ENCODE data around the gene ATP10A. TPM values are rescaled to one million over a fixed set of nuclear protein-coding genes. Genes with fewer than 3 reads are reported as not detected.
A peak's percentile ranks its signal among the peaks of the same experiment; 100 is the strongest.
"Not testable (repeated sequence)": the region's sequence is repeated elsewhere in the genome, so short reads cannot be mapped to it uniquely, and the experiment has no call there.

ATP10A gene
- total RNA-seq, 1 donor from 2014 or later, result 1.9 TPM

GRCh38 chr15:25883463-25884259, 20.5 kb upstream of the ATP10A start:
- TF ChIP-seq CTCF (conservative IDR thresholded peaks at IDR 0.05), result no peak
- Mint-ChIP-seq H3K27ac (no peak overlapping the region), H3K4me3 (no peak overlapping the region), H3K27me3 (peaks cover 3% of the 10 kb centered on the region), H3K36me3 (no peaks in the 10 kb centered on the region), H3K4me1 (ENCODE audit: unreplicated experiment) (no peaks in the 10 kb centered on the region), H3K9me3 (no peaks in the 10 kb centered on the region)
- DNase-seq (ENCODE audit: extremely low spot score, unreplicated experiment), result peak; percentile 2

GRCh38 chr15:25882466-25882865, 19.3 kb upstream of the ATP10A start:
- Mint-ChIP-seq H3K4me3 (no peak overlapping the region), H3K27me3 (no peaks in the 10 kb centered on the region), H3K27ac (no peak overlapping the region), H3K36me3 (no peaks in the 10 kb centered on the region), H3K4me1 (ENCODE audit: unreplicated experiment) (no peaks in the 10 kb centered on the region), H3K9me3 (peaks cover 4% of the 10 kb centered on the region)
- no peak for TF ChIP-seq CTCF (conservative IDR thresholded peaks at IDR 0.05)
- DNase-seq (ENCODE audit: extremely low spot score, unreplicated experiment), result no peak

- DNase-seq (ENCODE audit: extremely low spot score, unreplicated experiment); H3K27ac Mint-ChIP-seq; H3K9me3 Mint-ChIP-seq; H3K27me3 Mint-ChIP-seq; H3K4me1 Mint-ChIP-seq (ENCODE audit: unreplicated experiment); H3K4me3 Mint-ChIP-seq; H3K36me3 Mint-ChIP-seq: not testable (repeated sequence)
These were observed 17.8 kb upstream of the ATP10A start for GRCh38 chr15:25880877-25881276.

- Mint-ChIP-seq H3K27ac (no peak overlapping the region), H3K4me1 (ENCODE audit: unreplicated experiment) (no peaks in the 10 kb centered on the region), H3K4me3 (no peak overlapping the region), H3K27me3 (no peaks in the 10 kb centered on the region), H3K9me3 (peaks cover 4% of the 10 kb centered on the region), H3K36me3 (no peaks in the 10 kb centered on the region)
- DNase-seq (ENCODE audit: extremely low spot score, unreplicated experiment), result peak; percentile 20
- no peak for TF ChIP-seq CTCF (conservative IDR thresholded peaks at IDR 0.05)
These were observed 17.3 kb upstream of the ATP10A start for GRCh38 chr15:25880411-25880810.

GRCh38 chr15:25879438-25879837, 16.3 kb upstream of the ATP10A start:
- no peak overlapping the region for H3K4me3 Mint-ChIP-seq
- no peaks in the 10 kb centered on the region for H3K36me3 Mint-ChIP-seq
- H3K9me3 Mint-ChIP-seq, result peaks cover 4% of the 10 kb centered on the region
- no peak overlapping the region for H3K27ac Mint-ChIP-seq
- peak; percentile 10 for DNase-seq (ENCODE audit: extremely low spot score, unreplicated experiment)
- H3K27me3 Mint-ChIP-seq, result no peaks in the 10 kb centered on the region
- H3K4me1 Mint-ChIP-seq (ENCODE audit: unreplicated experiment), result no peaks in the 10 kb centered on the region
- no peak for TF ChIP-seq CTCF (conservative IDR thresholded peaks at IDR 0.05)

GRCh38 chr15:25877681-25878080, 14.6 kb upstream of the ATP10A start:
- H3K9me3 Mint-ChIP-seq, result peaks cover 4% of the 10 kb centered on the region

More at GRCh38 chr15:25877681-25878080, 14.6 kb upstream of the ATP10A start:
- Mint-ChIP-seq H3K4me3 (no peak overlapping the region), H3K27ac (peak overlapping the region; percentile 87), H3K36me3 (no peaks in the 10 kb centered on the region), H3K27me3 (no peaks in the 10 kb centered on the region), H3K4me1 (ENCODE audit: unreplicated experiment) (no peaks in the 10 kb centered on the region)
- TF ChIP-seq CTCF (conservative IDR thresholded peaks at IDR 0.05), result no peak
- peak; percentile 2 for DNase-seq (ENCODE audit: extremely low spot score, unreplicated experiment)

Data from type B pancreatic cell (in vitro differentiated cells).